ENCODE data around the gene LRRN4CL.

DNA sequence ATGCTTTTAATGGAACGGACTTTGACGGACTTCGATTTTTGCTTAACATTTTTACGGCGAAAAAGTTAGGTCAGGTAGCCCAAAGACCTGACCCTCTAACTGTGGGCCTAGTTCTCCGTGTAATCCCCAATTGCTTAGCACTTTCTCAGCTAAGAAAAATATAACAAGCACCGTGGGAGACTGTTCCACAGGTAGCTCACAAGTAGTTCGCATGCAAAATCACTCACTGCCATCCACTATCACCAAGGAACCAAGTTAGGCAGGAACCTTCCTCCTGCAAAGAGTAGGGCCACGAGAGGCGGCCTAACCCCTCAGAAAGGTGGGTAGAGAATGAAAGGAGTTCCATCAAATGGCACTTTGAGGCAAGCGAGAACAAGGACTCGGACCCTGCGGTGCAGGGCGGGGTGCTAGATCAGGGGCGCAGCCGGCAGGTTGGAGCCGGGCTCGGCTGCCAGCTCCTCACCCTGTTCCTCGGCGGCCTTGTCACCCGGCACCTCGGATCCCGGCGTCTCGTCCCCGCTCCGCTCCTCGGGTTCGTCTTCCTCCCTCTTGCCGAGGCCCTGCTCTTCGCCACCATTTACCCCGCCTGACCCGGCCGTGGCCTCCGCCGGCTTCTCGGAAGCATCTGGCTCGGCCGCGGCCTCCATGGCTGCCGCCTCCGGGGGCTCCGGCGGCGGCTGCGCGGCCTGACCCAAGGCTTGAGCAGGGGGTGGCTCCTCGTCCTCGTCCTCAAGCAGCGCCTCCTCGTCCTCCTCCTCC, 37.0 kb upstream of the LRRN4CL start:
- TF ChIP-seq CTCF (IDR thresholded peaks at IDR 0.05) (no peak), POLR2A (IDR thresholded peaks at IDR 0.05) (no peak)
